Thyroid gland (tissue), 4 donors: ENCODE measurements around the gene MAFB.

Experiments
- CTCF ChIP-seq, 6 experiments: fragments of 200-600 bp in 3 of 6; fragments of 450-650 bp in 3 of 6; sonication (generic) in 3 of 6; IDR thresholded peaks; one replicate each; pipeline ENCODE4 v1.5.1; 2016 to 2019; ENCODE audit warnings: antibody characterized with exemption in 6 of 6, mild to moderate bottlenecking in 2 of 6, inconsistent platforms in 1 of 6, moderate library complexity in 1 of 6
- POLR2A ChIP-seq, 2 donors: fragments of 450-650 bp; IDR thresholded peaks; one replicate each; pipeline ENCODE4 v1.6.1; 2017; ENCODE audit warnings: antibody characterized with exemption in 2 of 2, mild to moderate bottlenecking in 2 of 2, moderate library complexity in 1 of 2

- TF ChIP-seq CTCF (IDR thresholded peaks at IDR 0.05) (no peak), POLR2A (IDR thresholded peaks at IDR 0.05) (no peak)
Observed at GRCh38 chr20:40659567-40659966, 29.5 kb downstream of the MAFB start.
